Retinal pigment epithelial cell (primary cell): Measurements from ENCODE around the gene UNC13C.

Experiments used
- DNase-seq: peaks from one replicate; pipeline ENCODE4 v3.0.0-alpha.2; 2010; ENCODE audit warnings: low read depth
- H3K4me3 ChIP-seq: 2 replicates; pipeline ENCODE4 v1.5.1; 2011; ENCODE audit warnings: mild to moderate bottlenecking, low read length, control low read depth, moderate library complexity
- CTCF ChIP-seq: conservative IDR thresholded peaks from 2 replicates; pipeline ENCODE4 v1.5.1; 2011; ENCODE audit warnings: low read depth, low read length, control low read depth, inconsistent platforms

UNC13C gene

GRCh38 chr15:54280726-54281125, 302.5 kb downstream of the UNC13C start:
- DNase-seq: no peak
- no peak for TF ChIP-seq CTCF
- H3K4me3 ChIP-seq: no peak overlapping the region

GRCh38 chr15:54282228-54282836, 304.1 kb downstream of the UNC13C start:
- H3K4me3 ChIP-seq: no peak overlapping the region
- DNase-seq: no peak
- TF ChIP-seq CTCF: no peak

DNA sequence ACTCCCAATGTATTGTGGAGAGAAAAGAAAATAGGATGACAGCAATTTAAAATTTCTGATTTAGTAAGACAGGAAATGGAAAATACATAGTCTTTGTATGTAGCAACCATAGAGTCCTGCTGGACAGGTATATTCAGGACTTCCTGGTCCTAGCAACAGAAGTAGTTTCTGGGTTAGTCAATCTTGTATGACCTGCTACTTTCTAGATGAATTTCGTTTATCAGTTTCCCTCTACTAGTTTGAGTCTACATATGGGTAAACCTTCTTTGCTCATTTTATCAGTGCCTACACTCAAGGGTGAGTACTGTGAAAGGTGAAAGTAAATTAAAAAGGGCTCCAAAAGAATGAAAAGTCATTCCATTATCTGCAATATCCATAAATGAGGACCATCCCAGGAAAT, 309.8 kb downstream of the UNC13C start:
- H3K4me3 ChIP-seq: no peak overlapping the region
- TF ChIP-seq CTCF: no peak
- DNase-seq: no peak

- no peak for DNase-seq
- no peak for TF ChIP-seq CTCF
- no peak overlapping the region for H3K4me3 ChIP-seq
These were observed 311.4 kb downstream of the UNC13C start for GRCh38 chr15:54289590-54290136.

DNA sequence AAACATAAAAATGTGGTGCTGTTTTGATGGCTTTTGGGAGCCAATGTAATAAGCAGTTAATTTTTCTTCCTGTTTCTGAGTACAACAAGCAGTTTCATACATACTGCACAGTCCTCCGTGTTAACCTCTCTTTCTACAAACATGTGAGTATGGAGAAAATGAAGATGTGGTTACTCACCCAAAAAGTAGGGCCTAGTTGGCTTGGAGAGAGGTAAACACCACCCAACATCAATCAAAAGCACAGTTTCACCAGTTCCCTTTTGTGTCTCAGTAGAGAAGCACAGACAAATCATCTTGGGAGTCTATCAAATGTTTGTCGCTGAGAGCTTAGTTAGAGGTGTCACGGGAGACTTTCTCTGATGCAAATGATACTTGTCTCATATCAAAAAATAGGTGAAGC, 320.2 kb downstream of the UNC13C start:
- TF ChIP-seq CTCF: no peak
- no peak for DNase-seq
- H3K4me3 ChIP-seq: no peak overlapping the region

GRCh38 chr15:54304321-54304720, 326.1 kb downstream of the UNC13C start:
- DNase-seq: no peak
- H3K4me3 ChIP-seq: no peak overlapping the region
- no peak for TF ChIP-seq CTCF

GRCh38 chr15:54305138-54305537, 326.9 kb downstream of the UNC13C start:
- H3K4me3 ChIP-seq: no peak overlapping the region
- TF ChIP-seq CTCF: no peak
- no peak for DNase-seq
